LNCAP (cell line): Measurements from ENCODE around the gene CAMSAP1.

Experiments
- TF ChIP-seq, protein P1 (sequence below): fragments of 450-650 bp; IDR thresholded peaks from 2 replicates; pipeline ENCODE4 v1.5.1; 2017; ENCODE audit warnings: mild to moderate bottlenecking

The CAMSAP1 gene

GRCh38 chr9:135906291-135907005 lies 898 bp downstream of the CAMSAP1 start:
- TF ChIP-seq, protein P1, sequence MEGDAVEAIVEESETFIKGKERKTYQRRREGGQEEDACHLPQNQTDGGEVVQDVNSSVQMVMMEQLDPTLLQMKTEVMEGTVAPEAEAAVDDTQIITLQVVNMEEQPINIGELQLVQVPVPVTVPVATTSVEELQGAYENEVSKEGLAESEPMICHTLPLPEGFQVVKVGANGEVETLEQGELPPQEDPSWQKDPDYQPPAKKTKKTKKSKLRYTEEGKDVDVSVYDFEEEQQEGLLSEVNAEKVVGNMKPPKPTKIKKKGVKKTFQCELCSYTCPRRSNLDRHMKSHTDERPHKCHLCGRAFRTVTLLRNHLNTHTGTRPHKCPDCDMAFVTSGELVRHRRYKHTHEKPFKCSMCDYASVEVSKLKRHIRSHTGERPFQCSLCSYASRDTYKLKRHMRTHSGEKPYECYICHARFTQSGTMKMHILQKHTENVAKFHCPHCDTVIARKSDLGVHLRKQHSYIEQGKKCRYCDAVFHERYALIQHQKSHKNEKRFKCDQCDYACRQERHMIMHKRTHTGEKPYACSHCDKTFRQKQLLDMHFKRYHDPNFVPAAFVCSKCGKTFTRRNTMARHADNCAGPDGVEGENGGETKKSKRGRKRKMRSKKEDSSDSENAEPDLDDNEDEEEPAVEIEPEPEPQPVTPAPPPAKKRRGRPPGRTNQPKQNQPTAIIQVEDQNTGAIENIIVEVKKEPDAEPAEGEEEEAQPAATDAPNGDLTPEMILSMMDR: no peak

DNA sequence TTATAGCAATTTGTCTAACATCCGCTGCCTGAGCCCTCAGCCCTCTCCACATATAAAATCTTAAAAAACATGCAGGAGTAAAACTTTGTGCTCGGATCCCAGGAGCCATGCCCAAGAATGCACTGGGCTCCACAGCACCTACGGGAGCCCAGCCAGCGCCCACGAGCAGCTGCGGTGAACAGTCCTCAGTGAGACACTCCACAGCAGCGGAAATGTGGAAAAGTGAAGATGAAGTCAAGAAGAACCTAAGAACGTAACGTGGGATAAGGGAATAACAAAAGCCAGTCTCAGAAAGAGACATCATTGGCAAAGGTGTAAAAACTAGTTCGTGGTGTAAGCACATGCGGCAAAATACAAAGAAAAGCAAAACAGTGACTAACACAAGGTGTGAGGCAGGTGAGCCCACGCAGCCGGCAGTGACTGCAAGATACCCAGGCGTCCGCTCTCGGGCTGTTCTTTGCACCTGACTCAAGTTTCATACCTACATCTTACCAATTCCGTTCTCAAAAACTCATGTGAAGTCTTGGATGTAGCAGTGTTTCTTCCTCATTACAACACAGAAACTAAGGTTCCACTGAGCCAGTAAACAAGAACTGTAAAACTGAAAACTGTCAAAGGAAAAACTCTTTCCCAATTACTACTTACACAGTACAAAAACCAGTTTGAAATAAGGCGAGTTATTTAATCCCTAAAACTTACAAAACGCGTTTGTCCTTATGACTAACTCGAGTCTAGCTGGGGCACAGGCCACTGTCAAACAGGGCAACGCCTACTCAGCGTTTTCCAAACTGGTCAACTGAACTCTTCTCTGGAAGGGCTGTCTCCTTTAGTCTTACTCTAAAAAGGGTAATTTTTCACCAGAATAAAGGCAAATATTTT lies 1.7 kb downstream of the CAMSAP1 start:
- TF ChIP-seq, protein P1: no peak

- TF ChIP-seq, protein P1: no peak
These were observed 3.4 kb downstream of the CAMSAP1 start for GRCh38 chr9:135903786-135904520.

DNA sequence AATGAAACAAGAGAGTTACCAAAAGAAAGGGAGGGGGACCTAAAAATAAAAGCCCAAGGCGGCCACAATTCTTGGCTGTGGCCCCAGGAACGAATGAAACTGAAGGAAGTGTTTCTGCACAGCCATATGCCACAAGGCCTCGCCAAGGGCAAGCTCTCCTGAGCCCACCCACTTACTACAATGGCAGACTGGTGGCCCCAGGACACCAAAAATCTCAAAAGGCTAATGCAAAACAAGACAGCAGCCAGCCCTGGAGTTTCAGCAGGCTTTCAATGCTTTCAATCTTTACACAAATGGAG lies 4.0 kb downstream of the CAMSAP1 start:
- TF ChIP-seq, protein P1: no peak

- TF ChIP-seq, protein P1: no peak
These were observed 4.5 kb downstream of the CAMSAP1 start for GRCh38 chr9:135902655-135903357.

DNA sequence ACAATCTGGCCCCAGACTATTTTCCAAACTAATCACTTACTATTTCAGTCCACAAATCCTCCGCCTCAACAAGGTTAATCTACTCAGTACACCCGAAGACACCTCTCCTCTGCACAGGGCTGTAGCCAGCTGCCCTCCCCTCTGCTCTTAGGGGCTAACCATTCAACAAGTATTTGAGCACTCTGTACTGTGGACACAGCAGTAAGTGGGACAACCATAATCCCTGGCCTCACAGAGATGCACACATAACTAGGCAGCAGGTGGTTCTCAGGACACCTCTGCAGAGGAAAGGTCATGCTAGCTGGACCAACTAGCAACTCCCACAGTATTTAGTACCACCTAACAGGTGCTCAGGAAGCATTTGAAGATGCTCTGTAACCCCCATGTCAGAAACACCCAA lies 5.5 kb downstream of the CAMSAP1 start:
- TF ChIP-seq, protein P1: no peak

DNA sequence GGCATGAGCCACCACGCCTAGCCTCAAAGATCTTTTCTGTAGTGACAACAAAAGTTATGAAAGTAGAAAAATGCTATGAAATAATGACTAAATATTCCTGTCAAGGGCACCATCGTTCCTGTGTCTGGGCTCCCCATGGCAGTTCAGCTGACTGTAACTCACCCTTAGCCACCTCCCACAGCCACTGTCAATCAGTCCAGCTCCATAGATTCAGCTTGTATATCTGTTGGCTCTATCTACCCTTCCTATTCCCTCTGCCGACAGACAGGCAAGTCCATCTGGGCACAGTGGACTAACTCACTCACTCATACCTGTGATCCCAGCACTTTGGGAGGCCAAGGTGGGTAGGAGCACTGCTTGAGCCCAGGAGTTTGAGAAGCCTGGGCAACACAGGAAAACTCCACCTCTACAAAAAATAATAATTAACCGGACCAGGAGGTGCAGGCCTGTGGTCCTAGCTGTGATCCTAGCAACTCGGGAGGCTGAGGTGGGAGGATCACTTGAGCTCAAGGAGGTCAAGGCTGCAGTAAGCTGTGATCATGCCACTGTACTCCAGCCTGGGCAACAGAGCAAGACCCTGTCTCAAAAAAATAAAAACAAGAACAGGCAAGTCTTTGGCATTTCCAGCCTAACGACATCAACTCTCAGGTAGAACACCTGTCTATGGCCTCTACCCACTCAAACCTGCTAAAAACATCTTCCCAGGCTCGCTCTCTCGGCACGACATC lies 6.2 kb downstream of the CAMSAP1 start:
- TF ChIP-seq, protein P1: no peak
